GM19351 (cell line): Measurements from ENCODE around the gene PML.

Experiments used
- ATAC-seq: cut with Tn5 transposase; IDR thresholded peaks from one replicate; pipeline ENCODE4 v1.9.1; 2021; ENCODE audit warnings: mild to moderate bottlenecking, moderate library complexity; ENCODE audit not compliant: unreplicated experiment

PML gene

GRCh38 chr15:73984208-73984979 is 10.1 kb upstream of the PML start:
- no peak for ATAC-seq

GRCh38 chr15:73985101-73985873 is 9.2 kb upstream of the PML start:
- ATAC-seq: no peak

GRCh38 chr15:73986055-73986775 is 8.3 kb upstream of the PML start:
- ATAC-seq: no peak

GRCh38 chr15:73986776-73987056 is 7.8 kb upstream of the PML start:
- no peak for ATAC-seq

GRCh38 chr15:73987250-73987649 is 7.3 kb upstream of the PML start:
- no peak for ATAC-seq

- no peak for ATAC-seq
These were observed 6.7 kb upstream of the PML start for GRCh38 chr15:73987681-73988444.

- no peak for ATAC-seq
These were observed 6.0 kb upstream of the PML start for GRCh38 chr15:73988445-73988969.

- no peak for ATAC-seq
These were observed 5.3 kb upstream of the PML start for GRCh38 chr15:73989001-73989798.

GRCh38 chr15:73990250-73991005 is 4.1 kb upstream of the PML start:
- ATAC-seq: no peak

- no peak for ATAC-seq
These were observed 3.3 kb upstream of the PML start for GRCh38 chr15:73991260-73991659.

GRCh38 chr15:73991726-73992593 is 2.6 kb upstream of the PML start, which contains the start of gene STOML1:
Gene STOML1 (minus strand): TSS chr15:73992295. CDS start chr15:73992223, 72 bp downstream.
- peak; percentile 64 for ATAC-seq

GRCh38 chr15:73992594-73992898 is 2.0 kb upstream of the PML start:
- no peak for ATAC-seq

- ATAC-seq: no peak
These were observed 1.1 kb upstream of the PML start for GRCh38 chr15:73993211-73993994.

GRCh38 chr15:73994912-73995622 is 551 bp downstream of the PML start:
- no peak for ATAC-seq

- no peak for ATAC-seq
These were observed 1.8 kb downstream of the PML start for GRCh38 chr15:73996267-73996666.

GRCh38 chr15:73996939-73997338 is 2.4 kb downstream of the PML start:
- ATAC-seq: no peak

GRCh38 chr15:73997986-73998385 is 3.5 kb downstream of the PML start:
- no peak for ATAC-seq
